ENCODE results near the gene PEPD.

The PEPD gene

GRCh38 chr19:33510462-33511194 is 11.0 kb downstream of the PEPD start:
- DNase-seq, result no peak

GRCh38 chr19:33509774-33510173 is 11.8 kb downstream of the PEPD start:
- no peak for DNase-seq

- DNase-seq, result no peak
Observed at GRCh38 chr19:33508941-33509614, 12.5 kb downstream of the PEPD start.

- DNase-seq, result no peak
Observed at GRCh38 chr19:33508431-33508830, 13.2 kb downstream of the PEPD start.

GRCh38 chr19:33508009-33508408 is 13.6 kb downstream of the PEPD start:
- no peak for DNase-seq

GRCh38 chr19:33507021-33507956 is 14.3 kb downstream of the PEPD start:
- no peak for DNase-seq

GRCh38 chr19:33506498-33506897 is 15.1 kb downstream of the PEPD start:
- no peak for DNase-seq

GRCh38 chr19:33505823-33506222 is 15.8 kb downstream of the PEPD start:
- no peak for DNase-seq

- DNase-seq, result no peak
Observed at GRCh38 chr19:33505148-33505547, 16.4 kb downstream of the PEPD start.

GRCh38 chr19:33504058-33504444 is 17.5 kb downstream of the PEPD start:
- no peak for DNase-seq

- no peak for DNase-seq
Observed at GRCh38 chr19:33503433-33504057, 18.0 kb downstream of the PEPD start.

GRCh38 chr19:33503030-33503429 is 18.6 kb downstream of the PEPD start:
- no peak for DNase-seq

GRCh38 chr19:33502521-33502920 is 19.1 kb downstream of the PEPD start:
- DNase-seq, result no peak

- no peak for DNase-seq
Observed at GRCh38 chr19:33501693-33502356, 19.8 kb downstream of the PEPD start.

- DNase-seq, result no peak
Observed at GRCh38 chr19:33500991-33501390, 20.6 kb downstream of the PEPD start.

GRCh38 chr19:33500586-33500985 is 21.0 kb downstream of the PEPD start:
- DNase-seq, result no peak

GRCh38 chr19:33499671-33500506 is 21.7 kb downstream of the PEPD start:
- DNase-seq, result no peak

- DNase-seq, result no peak
Observed at GRCh38 chr19:33499248-33499647, 22.3 kb downstream of the PEPD start.

GRCh38 chr19:33498391-33499000 is 23.1 kb downstream of the PEPD start:
- DNase-seq, result no peak

- no peak for DNase-seq
Observed at GRCh38 chr19:33497778-33498175, 23.8 kb downstream of the PEPD start.

Data from CD4-positive, alpha-beta T cell treated with Interleukin-6 for 4 hours (primary cell).